Right lobe of liver (tissue), 6 donors: ENCODE measurements around the gene TFPI2. TPM values are rescaled to one million over a fixed set of nuclear protein-coding genes. Genes with fewer than 3 reads are reported as not detected.

ENCODE experiments used
- ATAC-seq, 4 donors: fragments of 200-7000 bp; cut with Tn5 transposase; one replicate each; pipeline ENCODE4 v1.9.1; 2020; ENCODE audit warnings: mild to moderate bottlenecking in 4 of 4, moderate library complexity in 4 of 4
- DNase-seq, 3 donors: peaks; one replicate each; pipeline ENCODE4 v3.0.0-alpha.2; 2020
- H3K27ac ChIP-seq, 3 donors: fragments of 200-600 bp; one replicate each; pipeline ENCODE4 v1.8.0; 2022
- H3K27me3 ChIP-seq, 2 donors: fragments of 200-600 bp; one replicate each; pipeline ENCODE4 v1.8.0; 2022
- H3K36me3 ChIP-seq, 4 donors: fragments of 200-600 bp; sonication (generic) in 1 of 4; one replicate each; pipeline versions ENCODE4 v1.5.1 to v1.8.0; 2017 to 2022; ENCODE audit warnings: control low read depth in 1 of 4
- H3K4me1 ChIP-seq, 4 donors: fragments of 200-600 bp; sonication (generic) in 1 of 4; one replicate each; pipeline versions ENCODE4 v1.5.1 to v1.8.0; 2017 to 2022; ENCODE audit warnings: control low read depth in 1 of 4
- H3K4me3 ChIP-seq, 3 donors: fragments of 200-600 bp; one replicate each; pipeline ENCODE4 v1.8.0; 2022
- H3K9me3 ChIP-seq, 4 donors: fragments of 200-600 bp; sonication (generic) in 1 of 4; one replicate each; pipeline versions ENCODE4 v1.5.1 to v1.8.0; 2017 to 2022; ENCODE audit warnings: control low read depth in 1 of 4
- POLR2A ChIP-seq: fragments of 450-650 bp; IDR thresholded peaks from one replicate; pipeline ENCODE4 v1.6.1; 2017; ENCODE audit warnings: antibody characterized with exemption, mild to moderate bottlenecking
- WGBS: methylation state at CpG from one replicate; pipeline ENCODE4 v1.1.6; 2018; ENCODE audit warnings: low coverage, low lambda C conversion rate; ENCODE audit not compliant: insufficient coverage; ENCODE audit errors: missing lambda C conversion rate; 5-methylcytosine and 5-hydroxymethylcytosine counted together
- intact Hi-C, 2 donors: fragments of 100-400 bp; cut with DNase I; formaldehyde crosslinking; loops; one replicate each; pipeline versions ENCODE4 v1.11.2 to v1.14.1; 2022
- long read RNA-seq: library from polyadenylated mRNA; unstranded; transcript quantifications from one replicate; pipeline ENCODE4 v2.0.0, GENCODE V29; 2019
- total RNA-seq, 6 experiments: library from RNA; depleted of rRNA in 2 of 6; stranded (reverse); fragments of >200 nt in 2 of 6; fragmentation: NEBNext Ultra II Directional in 3 of 6; extraction: Animal tissue kit (Norgen Biotek cat#: 25700) in 3 of 6; gene quantifications; one replicate each; pipeline versions ENCODE4 v1.1.0 to v1.2.4, GENCODE V29; 2016 to 2023
- TF ChIP-seq, protein P1 (sequence below), 4 donors: fragments of 200-600 bp in 3 of 4; fragments of 450-650 bp in 1 of 4; IDR thresholded peaks; one replicate each; pipeline versions ENCODE4 v1.5.1 to v1.8.0; 2016 to 2022; ENCODE audit warnings: antibody characterized with exemption in 4 of 4, mild to moderate bottlenecking in 2 of 4
- donor health status: DM: no; HTN: yes; CAD: no.
- donor health status: DM: no; HTN: no; CAD: no.
- donor health status: DM: no; HTN: no; CAD: no.
- donor health status: DM: no; HTN: yes; CAD: no.
- donor health status: DM: no; HTN: yes; CAD: no.

TFPI2 gene, protein sequence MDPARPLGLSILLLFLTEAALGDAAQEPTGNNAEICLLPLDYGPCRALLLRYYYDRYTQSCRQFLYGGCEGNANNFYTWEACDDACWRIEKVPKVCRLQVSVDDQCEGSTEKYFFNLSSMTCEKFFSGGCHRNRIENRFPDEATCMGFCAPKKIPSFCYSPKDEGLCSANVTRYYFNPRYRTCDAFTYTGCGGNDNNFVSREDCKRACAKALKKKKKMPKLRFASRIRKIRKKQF
- total RNA-seq = 10 to 100 TPM in 1 of 6 experiments, 1 to 10 TPM in 4, under 1 TPM in 1; 0.49 to 17.0 (median 2.0) TPM
- long read RNA-seq, partial matches to known transcripts = 0 of 1 reads
- long read RNA-seq, other reads (novel, unspliced or antisense) = 0 of 1 reads

GRCh38 chr7:93890464-93891068 is at the start of gene TFPI2:
Gene TFPI2, minus strand, starts transcription at chr7:93890753. Its CDS starts 75 bp downstream, at chr7:93890678.
- Histone ChIP-seq H3K36me3 (no peaks in the 10 kb centered on the region), H3K27ac (peak within 1 kb of the TSS in 2 of 3 donors; percentile 38 to 65), H3K4me1 (peaks cover 0 to 4% (median 0%) of the 10 kb centered on the region in 4 donors), H3K27me3 (no peaks in the 10 kb centered on the region), H3K4me3 (peak within 1 kb of the TSS; percentile 17 to 43 (median 39)), H3K9me3 (no peaks in the 10 kb centered on the region)
- peak in 2 of 3 donors; percentile 54 to 60 for DNase-seq
- no peak for TF ChIP-seq POLR2A
- TF ChIP-seq, protein P1, sequence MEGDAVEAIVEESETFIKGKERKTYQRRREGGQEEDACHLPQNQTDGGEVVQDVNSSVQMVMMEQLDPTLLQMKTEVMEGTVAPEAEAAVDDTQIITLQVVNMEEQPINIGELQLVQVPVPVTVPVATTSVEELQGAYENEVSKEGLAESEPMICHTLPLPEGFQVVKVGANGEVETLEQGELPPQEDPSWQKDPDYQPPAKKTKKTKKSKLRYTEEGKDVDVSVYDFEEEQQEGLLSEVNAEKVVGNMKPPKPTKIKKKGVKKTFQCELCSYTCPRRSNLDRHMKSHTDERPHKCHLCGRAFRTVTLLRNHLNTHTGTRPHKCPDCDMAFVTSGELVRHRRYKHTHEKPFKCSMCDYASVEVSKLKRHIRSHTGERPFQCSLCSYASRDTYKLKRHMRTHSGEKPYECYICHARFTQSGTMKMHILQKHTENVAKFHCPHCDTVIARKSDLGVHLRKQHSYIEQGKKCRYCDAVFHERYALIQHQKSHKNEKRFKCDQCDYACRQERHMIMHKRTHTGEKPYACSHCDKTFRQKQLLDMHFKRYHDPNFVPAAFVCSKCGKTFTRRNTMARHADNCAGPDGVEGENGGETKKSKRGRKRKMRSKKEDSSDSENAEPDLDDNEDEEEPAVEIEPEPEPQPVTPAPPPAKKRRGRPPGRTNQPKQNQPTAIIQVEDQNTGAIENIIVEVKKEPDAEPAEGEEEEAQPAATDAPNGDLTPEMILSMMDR (IDR thresholded peaks at IDR 0.05) = no peak
- peak; percentile 62 to 80 (median 74) for ATAC-seq
- intact Hi-C loops = no loop called here
- 2% methylated on average over 17 of the region's 49 CpGs for WGBS

- DNase-seq (no peak), ATAC-seq (no peak)
- Histone ChIP-seq H3K4me3 (no peak overlapping the region), H3K9me3 (no peaks in the 10 kb centered on the region), H3K4me1 (no peaks in the 10 kb centered on the region), H3K27me3 (no peaks in the 10 kb centered on the region), H3K27ac (no peak overlapping the region), H3K36me3 (no peaks in the 10 kb centered on the region)
- intact Hi-C loops = no loop called here
- TF ChIP-seq, protein P1 (IDR thresholded peaks at IDR 0.05) = no peak
- TF ChIP-seq POLR2A = no peak
These were observed 47.7 kb upstream of the TFPI2 start for GRCh38 chr7:93938293-93938692.

DNA sequence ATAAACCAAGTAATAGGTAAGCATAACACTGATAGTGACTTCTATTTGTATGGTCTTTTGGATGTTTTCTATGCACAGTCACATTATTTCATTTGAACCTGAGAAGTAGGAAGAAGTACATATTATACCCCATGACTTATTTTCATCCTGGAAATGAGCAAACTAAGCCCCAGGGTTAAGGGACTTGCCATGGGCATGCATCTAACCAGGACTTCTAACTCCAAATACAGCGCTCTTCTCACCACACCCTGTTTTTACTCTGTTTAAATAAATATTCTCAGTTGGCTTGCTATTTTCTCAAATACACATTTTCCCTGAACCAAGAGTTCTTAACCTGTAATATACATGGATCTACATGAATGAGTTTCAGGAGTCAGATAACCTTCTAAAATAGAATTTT is 47.3 kb upstream of the TFPI2 start:
- Histone ChIP-seq H3K4me3 (no peak overlapping the region), H3K27me3 (no peaks in the 10 kb centered on the region), H3K27ac (no peak overlapping the region), H3K9me3 (no peaks in the 10 kb centered on the region), H3K36me3 (no peaks in the 10 kb centered on the region), H3K4me1 (no peaks in the 10 kb centered on the region)
- 83% methylated on average over 1 of the region's 1 CpG for WGBS
- ATAC-seq (no peak), DNase-seq (no peak)
- intact Hi-C loops = no loop called here
- TF ChIP-seq, protein P1 (IDR thresholded peaks at IDR 0.05) = no peak
- no peak for TF ChIP-seq POLR2A

GRCh38 chr7:93935102-93935501 is 44.5 kb upstream of the TFPI2 start:
- WGBS = 36% methylated on average over 2 of the region's 2 CpGs
- Histone ChIP-seq H3K4me1 (no peaks in the 10 kb centered on the region), H3K27me3 (no peaks in the 10 kb centered on the region), H3K4me3 (no peak overlapping the region), H3K27ac (no peak overlapping the region), H3K9me3 (no peaks in the 10 kb centered on the region), H3K36me3 (no peaks in the 10 kb centered on the region)
- TF ChIP-seq, protein P1 (IDR thresholded peaks at IDR 0.05) = no peak
- TF ChIP-seq POLR2A = no peak
- DNase-seq (no peak), ATAC-seq (no peak)
- intact Hi-C loops = no loop called here
